ENCODE measurements around the gene MVB12B. TPM values are rescaled to one million over a fixed set of nuclear protein-coding genes. Genes with fewer than 3 reads are reported as not detected.

MVB12B gene
- total and polyA plus RNA-seq, 2 donors: 12.2 to 13.5 TPM

DNA sequence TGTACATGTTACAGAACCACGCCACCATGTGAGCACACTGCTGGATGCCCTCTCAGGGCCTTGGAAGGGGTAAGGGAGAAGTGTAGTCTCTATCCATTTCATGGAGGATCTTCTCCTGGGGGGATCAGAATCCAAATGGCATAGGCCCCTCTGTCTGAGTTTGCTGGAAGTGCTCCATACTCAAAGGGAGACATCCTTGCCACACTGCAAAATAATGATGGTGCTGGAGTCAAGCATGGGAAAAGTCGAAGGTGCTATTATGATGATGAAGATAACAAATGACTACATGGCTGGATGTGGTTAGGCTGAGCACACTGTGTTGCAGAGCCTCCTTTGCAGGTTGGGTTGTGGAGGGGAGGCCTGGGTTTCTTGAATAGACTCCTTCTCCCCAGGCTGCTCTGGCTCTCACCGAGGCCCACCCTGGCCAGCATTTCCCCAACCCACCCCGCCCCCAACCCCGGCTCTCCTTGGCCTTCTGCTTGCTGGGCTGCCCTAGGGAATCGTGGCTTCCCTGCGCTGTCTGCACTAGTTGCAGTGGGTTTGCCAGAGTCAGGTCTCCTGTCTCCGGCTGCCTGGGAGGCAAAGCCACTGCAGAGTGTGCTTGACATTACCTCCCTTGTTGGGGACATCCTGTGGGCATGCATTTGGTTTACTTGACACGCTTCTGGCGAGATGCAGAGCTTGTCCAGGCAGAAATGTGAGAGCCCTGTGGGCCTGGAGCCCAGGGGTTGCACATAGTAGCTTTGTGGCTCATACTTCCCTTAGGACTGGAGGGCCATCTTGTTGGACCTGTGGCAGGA lies 3.0 kb downstream of the MVB12B start:
- no peak overlapping the region for H3K27ac ChIP-seq (ENCODE audit: low read depth)
- H3K36me3 ChIP-seq (ENCODE audit: insufficient read depth): no peaks in the 10 kb centered on the region
- 85% methylated on average over 10 of the region's 10 CpGs for WGBS
- DNase-seq (ENCODE audit: extremely low spot score): no peak
- H3K4me1 ChIP-seq (ENCODE audit: insufficient read depth): no peaks in the 10 kb centered on the region
- H3K4me3 ChIP-seq (ENCODE audit: low read depth, low read length): no peak overlapping the region

DNA sequence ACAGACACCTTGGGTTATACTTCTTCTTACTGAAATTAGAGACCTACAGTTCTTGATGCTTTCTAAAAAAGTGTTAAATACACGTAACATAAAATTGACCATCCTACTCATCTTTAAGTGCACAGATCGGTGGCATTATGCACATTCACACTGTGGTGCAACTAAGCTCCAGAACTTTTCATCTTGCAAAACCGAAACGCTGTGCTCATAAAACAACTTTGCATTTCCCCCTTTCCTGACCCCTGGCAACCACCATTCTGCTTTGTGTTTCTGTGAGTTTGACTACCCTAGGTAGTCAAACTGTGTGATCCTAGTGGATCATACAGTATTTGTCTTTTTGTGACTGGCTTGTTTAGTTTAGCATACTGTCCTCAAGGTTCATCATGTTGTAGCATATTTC lies 3.9 kb downstream of the MVB12B start:
- no peaks in the 10 kb centered on the region for H3K36me3 ChIP-seq (ENCODE audit: insufficient read depth)
- no peaks in the 10 kb centered on the region for H3K4me1 ChIP-seq (ENCODE audit: insufficient read depth)
- 96% methylated on average over 4 of the region's 4 CpGs for whole genome bisulfite sequencing
- H3K27ac ChIP-seq (ENCODE audit: low read depth): no peak overlapping the region
- H3K4me3 ChIP-seq (ENCODE audit: low read depth, low read length): no peak overlapping the region
- DNase-seq (ENCODE audit: extremely low spot score): no peak

DNA sequence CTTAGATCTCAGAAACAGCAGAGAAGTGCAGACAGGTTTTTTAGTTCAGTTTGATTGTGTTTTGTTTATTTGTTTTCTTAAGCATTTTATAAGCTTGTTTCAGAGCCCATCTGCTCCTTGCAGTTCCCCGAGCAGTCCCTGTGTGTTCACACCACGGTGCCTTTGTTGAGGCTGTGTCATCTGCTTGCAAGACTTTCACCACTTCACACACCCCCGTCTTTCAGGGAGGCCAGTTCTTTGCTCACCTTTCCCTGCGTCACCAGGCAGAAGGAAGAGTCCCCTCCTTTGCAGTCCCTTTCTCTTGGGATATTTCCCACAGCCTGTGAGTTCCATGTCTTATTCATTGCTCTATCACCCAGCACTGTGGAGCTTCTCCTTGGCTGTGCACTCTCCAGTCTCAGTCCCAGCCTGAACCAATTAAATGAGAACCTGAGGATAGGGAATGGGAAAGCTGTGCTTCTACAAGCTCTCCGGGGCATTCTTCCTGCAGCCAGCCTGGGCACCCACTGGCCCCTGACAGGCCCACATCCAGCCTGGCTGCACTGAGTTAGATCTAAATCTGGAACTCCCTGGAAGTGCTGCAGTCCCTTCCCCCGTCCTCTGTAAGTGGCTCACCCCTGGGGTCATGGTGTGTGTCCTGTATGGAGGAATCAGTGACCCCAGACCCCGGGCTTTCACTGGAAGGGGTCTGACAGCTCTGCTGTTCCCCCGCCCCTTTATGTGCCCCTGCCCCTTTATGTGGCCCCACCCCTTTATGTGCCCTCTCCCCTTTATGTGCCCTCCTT lies 5.5 kb downstream of the MVB12B start:
- DNase-seq (ENCODE audit: extremely low spot score): no peak
- no peaks in the 10 kb centered on the region for H3K36me3 ChIP-seq (ENCODE audit: insufficient read depth)
- 76% methylated on average over 8 of the region's 8 CpGs for WGBS
- no peaks in the 10 kb centered on the region for H3K4me1 ChIP-seq (ENCODE audit: insufficient read depth)
- no peak overlapping the region for H3K4me3 ChIP-seq (ENCODE audit: low read depth, low read length)
- no peak overlapping the region for H3K27ac ChIP-seq (ENCODE audit: low read depth)

DNA sequence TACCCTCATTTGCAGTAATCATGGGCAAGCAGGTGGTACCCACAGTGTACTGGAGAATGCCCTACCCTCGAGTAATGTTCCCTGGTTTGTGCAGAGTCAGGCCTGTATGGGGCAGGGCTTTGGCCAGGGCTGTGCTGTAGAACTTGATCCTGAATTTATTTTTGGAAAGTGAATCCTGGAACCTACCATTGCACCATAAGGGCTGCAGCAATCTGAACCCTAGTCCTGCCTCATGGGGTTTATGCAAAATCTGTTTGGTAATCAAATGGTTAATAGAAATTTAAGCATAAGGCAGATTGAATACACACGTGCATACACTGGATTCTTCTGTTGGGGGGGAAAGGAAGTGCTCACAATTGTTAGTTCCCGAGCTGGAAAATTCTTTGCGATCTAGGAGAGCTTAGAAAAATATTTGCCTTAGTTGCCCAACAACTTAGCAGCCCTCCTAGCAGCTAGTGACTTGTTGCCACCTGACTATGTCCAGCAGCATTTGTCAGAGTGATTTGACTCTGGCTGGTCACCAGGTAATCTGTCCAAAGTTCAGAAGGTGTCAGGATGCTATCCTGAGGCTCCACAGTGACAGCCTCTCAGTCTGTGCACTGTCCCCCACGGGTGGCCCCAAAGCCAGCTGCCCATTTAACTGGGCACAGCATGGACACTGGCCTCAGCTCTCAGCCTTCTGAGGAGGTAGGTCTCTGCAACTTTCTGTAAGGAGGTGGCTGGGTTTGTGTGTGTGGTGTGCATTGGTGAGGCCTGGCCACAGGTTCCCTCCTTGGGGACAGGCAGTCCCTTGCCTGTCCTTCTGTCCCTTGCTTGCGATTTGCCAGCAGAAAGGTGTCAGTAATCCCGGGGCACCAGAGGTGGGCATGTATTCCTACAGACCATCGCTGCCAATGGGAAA lies 8.3 kb downstream of the MVB12B start:
- Histone ChIP-seq H3K4me3 (ENCODE audit: low read depth, low read length) (no peak overlapping the region), H3K27ac (ENCODE audit: low read depth) (peak overlapping the region; percentile 1), H3K4me1 (ENCODE audit: insufficient read depth) (peaks cover 2% of the 10 kb centered on the region), H3K36me3 (ENCODE audit: insufficient read depth) (no peaks in the 10 kb centered on the region)
- WGBS: 44% methylated on average over 8 of the region's 8 CpGs
- no peak for DNase-seq (ENCODE audit: extremely low spot score)

DNA sequence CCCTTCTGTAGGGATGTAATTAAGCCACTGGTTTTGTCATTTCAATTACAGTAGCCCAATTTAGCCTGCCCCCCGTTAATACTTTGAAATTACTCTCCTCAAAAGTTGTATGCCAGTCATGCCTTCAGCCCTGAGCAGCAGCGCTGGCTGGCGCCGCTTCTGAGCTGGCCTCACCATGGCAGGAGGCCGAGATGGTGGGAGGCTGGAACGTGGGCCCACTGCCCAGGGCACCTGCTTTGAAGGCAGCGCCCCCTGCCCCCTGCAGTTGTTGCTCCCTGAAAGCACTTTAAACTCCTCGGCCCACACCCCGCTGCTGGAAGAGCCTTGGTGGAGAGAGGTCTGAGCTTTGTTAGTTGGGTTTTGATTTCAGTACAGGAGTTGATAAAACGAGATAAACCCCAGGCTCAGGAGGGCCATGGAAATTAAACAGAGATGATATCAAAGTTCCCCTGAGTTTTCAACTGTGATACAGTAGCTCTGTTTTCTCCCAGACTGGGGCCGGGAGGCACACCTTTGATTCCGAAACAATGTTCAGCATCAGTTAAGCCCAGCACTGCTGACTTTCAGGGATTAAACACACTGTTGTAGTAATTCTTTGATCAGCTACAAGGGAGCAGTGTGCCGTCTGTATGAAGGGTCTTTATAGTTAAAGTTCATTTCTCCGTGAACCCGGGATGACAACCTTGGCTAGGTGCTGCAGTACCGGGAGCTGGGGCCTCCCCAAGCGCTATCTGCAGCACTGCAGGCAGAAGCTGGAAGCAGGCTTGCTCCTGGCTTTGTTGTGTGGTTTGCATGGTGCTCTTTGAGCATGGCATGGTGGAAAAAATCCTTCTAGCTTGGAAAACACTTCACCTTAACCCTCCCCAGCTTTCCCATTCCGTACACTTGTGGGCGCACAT lies 9.5 kb downstream of the MVB12B start:
- peaks cover 2% of the 10 kb centered on the region for H3K4me1 ChIP-seq (ENCODE audit: insufficient read depth)
- 80% methylated on average over 19 of the region's 19 CpGs for WGBS
- no peak for DNase-seq (ENCODE audit: extremely low spot score)
- peak overlapping the region; percentile 11 for H3K27ac ChIP-seq (ENCODE audit: low read depth)
- H3K4me3 ChIP-seq (ENCODE audit: low read depth, low read length): no peak overlapping the region
- no peaks in the 10 kb centered on the region for H3K36me3 ChIP-seq (ENCODE audit: insufficient read depth)

DNA sequence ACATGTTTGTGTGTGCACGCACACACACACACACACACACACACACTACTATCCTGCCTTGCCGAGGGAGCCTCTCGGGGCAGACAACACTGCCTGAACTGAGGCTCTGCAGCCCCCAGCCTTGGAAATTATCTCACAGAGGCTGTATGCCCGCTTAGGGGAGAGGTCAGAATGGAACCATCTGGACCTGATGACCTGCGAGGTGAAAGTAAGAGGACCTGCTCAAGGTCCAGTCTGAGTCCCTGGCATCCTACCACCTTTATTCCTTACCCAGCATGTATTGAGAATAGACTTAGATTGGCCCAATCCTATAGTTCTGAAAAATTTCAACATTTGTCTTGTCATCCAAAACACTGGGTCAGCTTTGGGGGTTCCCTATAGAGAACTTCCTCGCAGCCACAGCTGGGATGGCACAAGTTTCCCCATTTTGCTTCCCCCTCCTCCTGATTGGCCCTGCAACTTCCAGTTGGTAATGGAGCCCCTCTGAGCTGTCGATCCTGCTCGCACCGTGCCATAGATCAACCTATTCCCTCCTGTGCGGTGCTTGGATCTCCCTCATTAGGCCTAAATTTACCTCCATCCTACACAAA lies 10.2 kb downstream of the MVB12B start:
- WGBS: 90% methylated on average over 10 of the region's 10 CpGs
- Histone ChIP-seq H3K36me3 (ENCODE audit: insufficient read depth) (no peaks in the 10 kb centered on the region), H3K4me1 (ENCODE audit: insufficient read depth) (peaks cover 2% of the 10 kb centered on the region), H3K4me3 (ENCODE audit: low read depth, low read length) (no peak overlapping the region), H3K27ac (ENCODE audit: low read depth) (no peak overlapping the region)
- DNase-seq (ENCODE audit: extremely low spot score): no peak

DNA sequence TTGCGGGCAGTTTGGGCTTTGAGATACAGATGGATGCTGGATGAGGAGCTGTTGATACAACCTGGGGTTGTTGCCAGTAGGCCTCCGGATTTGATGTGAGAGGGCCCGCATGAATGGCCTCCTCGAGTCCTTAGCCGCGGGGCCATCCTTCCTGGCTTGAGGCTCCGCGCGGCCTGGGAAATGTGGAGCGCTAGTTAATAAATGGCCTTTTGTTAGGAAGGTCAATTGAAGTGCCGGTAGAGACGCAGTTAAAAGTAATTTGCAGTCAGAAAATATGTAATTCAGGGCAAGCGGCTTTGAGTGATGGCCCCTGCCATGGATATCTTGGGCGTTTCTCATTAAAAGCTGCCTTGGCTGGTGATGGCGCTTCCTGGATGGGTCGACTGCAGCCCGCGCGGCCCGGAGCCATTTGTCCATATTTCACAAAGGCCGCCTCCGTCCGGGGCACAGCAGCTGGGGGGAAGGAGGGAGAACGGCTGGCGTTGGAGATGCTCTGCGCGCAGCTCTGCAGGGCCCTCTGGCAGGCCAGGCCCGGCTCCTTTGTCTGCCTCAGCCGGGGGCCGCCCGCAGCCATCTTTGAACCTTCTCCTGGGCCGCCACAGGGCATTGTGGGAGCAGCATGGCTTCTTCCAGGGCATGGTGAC lies 11.2 kb downstream of the MVB12B start:
- Histone ChIP-seq H3K4me1 (ENCODE audit: insufficient read depth) (peaks cover 2% of the 10 kb centered on the region), H3K4me3 (ENCODE audit: low read depth, low read length) (no peak overlapping the region), H3K27ac (ENCODE audit: low read depth) (no peak overlapping the region), H3K36me3 (ENCODE audit: insufficient read depth) (no peaks in the 10 kb centered on the region)
- DNase-seq (ENCODE audit: extremely low spot score): no peak
- 90% methylated on average over 32 of the region's 32 CpGs for WGBS

DNA sequence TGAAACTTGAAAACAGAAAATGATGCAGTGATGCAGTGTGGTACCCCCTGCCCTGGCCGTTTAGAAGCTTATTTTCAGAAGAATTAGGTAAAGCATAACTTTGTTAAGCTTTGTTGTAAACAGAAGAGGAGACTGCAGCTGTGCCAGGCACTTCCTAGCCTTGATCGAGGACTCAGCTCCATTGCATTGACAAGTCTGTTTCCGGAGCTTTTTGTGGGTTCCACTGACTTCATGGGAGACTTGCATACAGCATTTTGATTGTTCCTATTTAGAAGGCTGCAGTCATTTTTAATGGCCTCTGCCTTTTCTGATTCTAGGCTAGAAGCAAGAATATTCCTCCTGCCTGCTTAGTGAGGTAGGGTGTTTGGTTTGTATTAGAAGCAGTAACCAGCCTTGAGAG lies 12.3 kb downstream of the MVB12B start:
- Histone ChIP-seq H3K4me3 (ENCODE audit: low read depth, low read length) (no peak overlapping the region), H3K36me3 (ENCODE audit: insufficient read depth) (no peaks in the 10 kb centered on the region), H3K4me1 (ENCODE audit: insufficient read depth) (peaks cover 2% of the 10 kb centered on the region), H3K27ac (ENCODE audit: low read depth) (no peak overlapping the region)
- WGBS: 43% methylated on average over 3 of the region's 3 CpGs
- no peak for DNase-seq (ENCODE audit: extremely low spot score)

DNA sequence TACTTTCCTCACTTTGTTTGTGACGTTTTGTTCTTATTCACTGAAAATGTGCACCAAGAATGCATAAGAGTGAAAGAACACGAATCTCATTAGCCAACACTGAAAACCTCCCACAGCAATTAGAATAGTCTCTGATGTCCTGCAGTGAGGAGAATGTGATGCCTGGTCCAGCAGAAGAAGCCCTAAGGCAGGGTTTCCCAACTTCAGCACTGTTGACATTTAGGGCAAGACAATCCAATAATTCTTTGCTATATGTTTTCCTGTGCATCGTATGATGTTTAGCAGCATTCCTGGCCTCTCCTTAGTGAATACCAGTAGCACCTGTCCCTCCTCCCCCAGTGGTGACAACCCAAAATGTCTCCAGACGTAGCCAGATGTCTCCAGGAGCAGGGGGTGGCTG lies 14.8 kb downstream of the MVB12B start:
- Histone ChIP-seq H3K36me3 (ENCODE audit: insufficient read depth) (no peaks in the 10 kb centered on the region), H3K4me3 (ENCODE audit: low read depth, low read length) (no peak overlapping the region), H3K27ac (ENCODE audit: low read depth) (no peak overlapping the region), H3K4me1 (ENCODE audit: insufficient read depth) (peaks cover 2% of the 10 kb centered on the region)
- WGBS: 74% methylated on average over 4 of the region's 4 CpGs
- no peak for DNase-seq (ENCODE audit: extremely low spot score)

DNA sequence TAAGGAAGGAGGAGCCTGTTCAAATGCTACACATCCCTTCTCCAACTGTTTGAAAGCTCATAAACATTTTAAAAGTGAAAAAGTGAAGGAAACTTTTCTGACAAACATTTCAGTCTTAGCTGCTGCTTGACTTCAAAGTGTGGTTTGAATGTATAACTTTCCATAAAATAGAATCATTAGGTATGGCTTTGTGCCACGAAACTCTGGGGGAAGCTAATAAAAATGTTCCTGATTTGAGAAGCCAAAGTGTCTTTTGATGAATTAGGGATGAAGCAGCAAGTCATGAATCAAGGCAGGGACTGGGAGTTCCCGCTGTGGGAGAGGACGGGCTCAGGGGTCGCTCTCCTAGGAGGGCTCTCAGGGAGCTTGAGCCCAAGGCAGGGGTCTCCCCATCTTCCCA lies 15.3 kb downstream of the MVB12B start:
- Histone ChIP-seq H3K36me3 (ENCODE audit: insufficient read depth) (no peaks in the 10 kb centered on the region), H3K4me3 (ENCODE audit: low read depth, low read length) (no peak overlapping the region), H3K27ac (ENCODE audit: low read depth) (no peak overlapping the region), H3K4me1 (ENCODE audit: insufficient read depth) (peaks cover 2% of the 10 kb centered on the region)
- DNase-seq (ENCODE audit: extremely low spot score): peak; percentile 53
- 85% methylated on average over 4 of the region's 4 CpGs for WGBS

DNA sequence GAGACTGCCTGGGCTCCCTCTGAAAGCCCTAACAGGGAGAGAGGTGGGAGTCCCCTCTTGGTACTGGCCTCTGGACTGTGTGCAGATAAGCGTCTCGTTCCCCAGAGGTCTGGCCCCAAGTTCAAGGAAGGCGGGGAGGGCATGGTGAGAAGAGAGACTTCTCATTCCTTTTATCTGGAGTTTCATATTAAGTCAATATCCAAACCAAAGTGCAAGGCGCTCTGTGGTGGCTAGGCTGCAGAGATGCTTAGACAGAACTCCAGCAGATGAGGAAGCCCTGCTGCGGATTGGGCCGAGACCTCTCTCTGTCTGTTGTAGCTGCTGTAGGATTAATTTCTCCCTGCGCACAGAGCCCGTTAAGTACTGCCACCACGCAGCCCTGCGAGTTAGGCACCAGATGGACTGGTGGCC lies 16.0 kb downstream of the MVB12B start:
- Histone ChIP-seq H3K4me1 (ENCODE audit: insufficient read depth) (peaks cover 2% of the 10 kb centered on the region), H3K27ac (ENCODE audit: low read depth) (no peak overlapping the region), H3K36me3 (ENCODE audit: insufficient read depth) (no peaks in the 10 kb centered on the region), H3K4me3 (ENCODE audit: low read depth, low read length) (no peak overlapping the region)
- WGBS: 82% methylated on average over 10 of the region's 10 CpGs
- DNase-seq (ENCODE audit: extremely low spot score): no peak

DNA sequence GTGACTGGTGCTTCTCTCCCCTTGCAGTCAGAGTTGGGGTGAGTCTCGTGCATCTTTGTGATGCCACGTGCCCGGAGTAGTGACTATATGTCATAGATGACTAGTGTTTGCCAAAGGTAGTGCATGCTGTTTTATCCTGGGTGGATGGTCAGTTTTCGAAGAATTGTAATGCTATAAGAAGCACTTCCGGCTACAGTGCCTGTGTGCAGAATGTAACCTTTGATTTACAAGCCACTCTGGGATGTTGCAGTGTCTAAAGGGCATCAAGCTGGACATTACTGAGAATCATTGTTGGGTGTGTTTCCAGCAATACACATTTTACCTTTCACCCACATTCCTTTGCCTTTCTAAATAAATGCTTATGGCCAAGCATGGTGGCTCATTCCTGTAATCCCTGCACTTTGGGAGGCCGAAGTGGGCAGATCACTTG lies 16.7 kb downstream of the MVB12B start:
- no peak for DNase-seq (ENCODE audit: extremely low spot score)
- no peak overlapping the region for H3K27ac ChIP-seq (ENCODE audit: low read depth)
- no peaks in the 10 kb centered on the region for H3K36me3 ChIP-seq (ENCODE audit: insufficient read depth)
- no peak overlapping the region for H3K4me3 ChIP-seq (ENCODE audit: low read depth, low read length)
- H3K4me1 ChIP-seq (ENCODE audit: insufficient read depth): peaks cover 2% of the 10 kb centered on the region
- WGBS: 87% methylated on average over 6 of the region's 6 CpGs

Data from urinary bladder (tissue), 4 donors.